ENCODE results near the gene RHOBTB3. TPM values are rescaled to one million over a fixed set of nuclear protein-coding genes. Genes with fewer than 3 reads are reported as not detected.

Gene RHOBTB3
- total and polyA plus RNA-seq, 4 donors, result 10.5 to 59.8 (median 39.8) TPM

- TF ChIP-seq HNF4A (conservative IDR thresholded peaks at IDR 0.05), result no peak
Measured at GRCh38 chr5:95717439-95717838, 13.7 kb upstream of the RHOBTB3 start (continued).

GRCh38 chr5:95718203-95718602 lies 12.9 kb upstream of the RHOBTB3 start:
- no peaks in the 10 kb centered on the region for H3K9me3 ChIP-seq (ENCODE audit: control insufficient read depth in 4 of 4, low read length in 3 of 4)
- H3K9ac ChIP-seq (ENCODE audit: low read depth in 1 of 2, low read length in 2 of 2), result no peak overlapping the region
- no peaks in the 10 kb centered on the region for H3K27me3 ChIP-seq (ENCODE audit: control insufficient read depth in 4 of 4, insufficient read depth in 4 of 4, low read length in 3 of 4)
- no peak overlapping the region for H3K4me3 ChIP-seq (ENCODE audit: low read depth in 1 of 3, low read length in 3 of 3)
- no peak for DNase-seq (ENCODE audit: low spot score)
- H3K36me3 ChIP-seq (ENCODE audit: control insufficient read depth in 4 of 4, insufficient read depth in 3 of 4, low read depth in 1 of 4, low read length in 3 of 4), result no peaks in the 10 kb centered on the region
- H3K27ac ChIP-seq (ENCODE audit: low read depth in 1 of 2, low read length in 2 of 2), result no peak overlapping the region
- TF ChIP-seq RAD21 (IDR thresholded peaks at IDR 0.05) (no peak), MAX (IDR thresholded peaks at IDR 0.05) (no peak), EGR1 (IDR thresholded peaks at IDR 0.05; ENCODE audit: low read depth in 2 of 2) (no peak), GABPA (IDR thresholded peaks at IDR 0.05 in 1 of 2, conservative IDR thresholded peaks at IDR 0.05 in 1 of 2) (no peak), JUND (IDR thresholded peaks at IDR 0.05) (no peak), HNF4G (IDR thresholded peaks at IDR 0.05) (no peak)
- WGBS, result 73% methylated on average over 2 of the region's 2 CpGs
- H3K4me1 ChIP-seq (ENCODE audit: control insufficient read depth in 4 of 4, insufficient read depth in 4 of 4, low read length in 3 of 4), result peaks cover 0 to 1% (median 0%) of the 10 kb centered on the region in 4 donors

- WGBS, result 91% methylated on average over 2 of the region's 2 CpGs
- no peak for DNase-seq (ENCODE audit: low spot score)
Measured at GRCh38 chr5:95718738-95719137, 12.4 kb upstream of the RHOBTB3 start.

DNA sequence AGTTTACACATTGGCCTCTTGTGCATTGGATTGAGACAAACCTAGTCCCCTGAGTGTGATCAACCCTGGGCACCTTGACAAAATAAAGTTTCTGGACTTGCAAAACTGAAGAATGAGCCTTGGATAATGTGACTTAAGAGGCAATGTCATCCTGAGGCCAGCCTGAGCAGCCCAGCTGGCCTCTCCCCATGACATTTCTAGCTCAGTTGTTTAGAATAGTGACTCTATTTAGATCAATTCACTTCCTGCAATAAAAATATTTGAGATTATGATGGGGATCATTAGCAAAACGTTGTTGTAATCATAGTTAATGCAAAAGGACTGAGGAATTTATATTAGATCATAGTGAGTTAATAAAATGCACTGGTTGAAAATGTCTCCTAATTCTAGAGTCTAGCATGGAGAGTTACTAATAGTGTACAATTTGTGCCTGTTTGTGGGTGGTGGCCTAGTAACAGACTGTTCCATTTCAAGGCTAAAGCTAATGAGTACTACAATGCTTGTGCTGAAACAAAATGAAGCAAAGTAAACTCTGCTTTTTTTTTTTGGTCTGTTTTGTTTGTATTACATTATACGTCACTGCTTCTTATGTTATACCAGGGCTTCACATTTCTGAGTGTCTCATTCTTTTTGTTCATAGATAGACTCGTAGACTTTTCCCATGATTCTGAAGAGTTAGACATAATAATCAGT lies 10.9 kb upstream of the RHOBTB3 start:
- Histone ChIP-seq H3K27me3 (ENCODE audit: control insufficient read depth in 4 of 4, insufficient read depth in 4 of 4, low read length in 3 of 4) (no peaks in the 10 kb centered on the region), H3K36me3 (ENCODE audit: control insufficient read depth in 4 of 4, insufficient read depth in 3 of 4, low read depth in 1 of 4, low read length in 3 of 4) (no peaks in the 10 kb centered on the region), H3K27ac (ENCODE audit: low read depth in 1 of 2, low read length in 2 of 2) (no peak overlapping the region), H3K9me3 (ENCODE audit: control insufficient read depth in 4 of 4, low read length in 3 of 4) (no peaks in the 10 kb centered on the region), H3K4me3 (ENCODE audit: low read depth in 1 of 3, low read length in 3 of 3) (no peak overlapping the region), H3K9ac (ENCODE audit: low read depth in 1 of 2, low read length in 2 of 2) (no peak overlapping the region), H3K4me1 (ENCODE audit: control insufficient read depth in 4 of 4, insufficient read depth in 4 of 4, low read length in 3 of 4) (peaks cover 0 to 2% (median under 1%) of the 10 kb centered on the region in 4 donors)
- TF ChIP-seq JUND (IDR thresholded peaks at IDR 0.05) (no peak), FOXA1 (IDR thresholded peaks at IDR 0.05) (no peak), NR2F2 (IDR thresholded peaks at IDR 0.05) (no peak), GABPA (IDR thresholded peaks at IDR 0.05 in 1 of 2, conservative IDR thresholded peaks at IDR 0.05 in 1 of 2) (no peak), FOXA2 (IDR thresholded peaks at IDR 0.05) (no peak), EGR1 (IDR thresholded peaks at IDR 0.05; ENCODE audit: low read depth in 2 of 2) (no peak), RXRA (IDR thresholded peaks at IDR 0.05) (no peak)
- 69% methylated on average over 3 of the region's 3 CpGs for WGBS
- DNase-seq (ENCODE audit: low spot score), result no peak

More at GRCh38 chr5:95718738-95719137, 12.4 kb upstream of the RHOBTB3 start:
- no peak overlapping the region for H3K27ac ChIP-seq (ENCODE audit: low read depth in 1 of 2, low read length in 2 of 2)
- H3K27me3 ChIP-seq (ENCODE audit: control insufficient read depth in 4 of 4, insufficient read depth in 4 of 4, low read length in 3 of 4), result no peaks in the 10 kb centered on the region
- H3K36me3 ChIP-seq (ENCODE audit: control insufficient read depth in 4 of 4, insufficient read depth in 3 of 4, low read depth in 1 of 4, low read length in 3 of 4), result no peaks in the 10 kb centered on the region
- TF ChIP-seq FOXA1 (IDR thresholded peaks at IDR 0.05) (no peak), ZBTB33 (IDR thresholded peaks at IDR 0.05) (no peak), YY1 (IDR thresholded peaks at IDR 0.05) (no peak), FOXA2 (IDR thresholded peaks at IDR 0.05) (no peak)
- H3K4me3 ChIP-seq (ENCODE audit: low read depth in 1 of 3, low read length in 3 of 3), result no peak overlapping the region
- no peaks in the 10 kb centered on the region for H3K9me3 ChIP-seq (ENCODE audit: control insufficient read depth in 4 of 4, low read length in 3 of 4)
- peaks cover 0 to 2% (median under 1%) of the 10 kb centered on the region in 4 donors for H3K4me1 ChIP-seq (ENCODE audit: control insufficient read depth in 4 of 4, insufficient read depth in 4 of 4, low read length in 3 of 4)
- no peak overlapping the region for H3K9ac ChIP-seq (ENCODE audit: low read depth in 1 of 2, low read length in 2 of 2)
